Right lobe of liver (tissue), 6 donors: ENCODE data around the gene CFL2. TPM values are rescaled to one million over a fixed set of nuclear protein-coding genes. Genes with fewer than 3 reads are reported as not detected.
A peak's percentile ranks its signal among the peaks of the same experiment; 100 is the strongest.

Experiments
- ATAC-seq, 4 donors: fragments of 200-7000 bp; cut with Tn5 transposase; one replicate each; pipeline ENCODE4 v1.9.1; 2020; ENCODE audit warnings: mild to moderate bottlenecking in 4 of 4, moderate library complexity in 4 of 4
- DNase-seq, 3 donors: peaks; one replicate each; pipeline ENCODE4 v3.0.0-alpha.2; 2020
- H3K27ac ChIP-seq, 3 donors: fragments of 200-600 bp; one replicate each; pipeline ENCODE4 v1.8.0; 2022
- H3K27me3 ChIP-seq, 2 donors: fragments of 200-600 bp; one replicate each; pipeline ENCODE4 v1.8.0; 2022
- H3K36me3 ChIP-seq, 4 donors: fragments of 200-600 bp; sonication (generic) in 1 of 4; one replicate each; pipeline versions ENCODE4 v1.5.1 to v1.8.0; 2017 to 2022; ENCODE audit warnings: control low read depth in 1 of 4
- H3K4me1 ChIP-seq, 4 donors: fragments of 200-600 bp; sonication (generic) in 1 of 4; one replicate each; pipeline versions ENCODE4 v1.5.1 to v1.8.0; 2017 to 2022; ENCODE audit warnings: control low read depth in 1 of 4
- H3K4me3 ChIP-seq, 3 donors: fragments of 200-600 bp; one replicate each; pipeline ENCODE4 v1.8.0; 2022
- H3K9me3 ChIP-seq, 4 donors: fragments of 200-600 bp; sonication (generic) in 1 of 4; one replicate each; pipeline versions ENCODE4 v1.5.1 to v1.8.0; 2017 to 2022; ENCODE audit warnings: control low read depth in 1 of 4
- POLR2A ChIP-seq: fragments of 450-650 bp; IDR thresholded peaks from one replicate; pipeline ENCODE4 v1.6.1; 2017; ENCODE audit warnings: antibody characterized with exemption, mild to moderate bottlenecking
- WGBS: methylation state at CpG from one replicate; pipeline ENCODE4 v1.1.6; 2018; ENCODE audit warnings: low coverage, low lambda C conversion rate; ENCODE audit not compliant: insufficient coverage; ENCODE audit errors: missing lambda C conversion rate; 5-methylcytosine and 5-hydroxymethylcytosine counted together
- intact Hi-C, 2 donors: fragments of 100-400 bp; cut with DNase I; formaldehyde crosslinking; loops; one replicate each; pipeline versions ENCODE4 v1.11.2 to v1.14.1; 2022
- long read RNA-seq: library from polyadenylated mRNA; unstranded; transcript quantifications from one replicate; pipeline ENCODE4 v2.0.0, GENCODE V29; 2019
- total RNA-seq, 6 experiments: library from RNA; depleted of rRNA in 2 of 6; stranded (reverse); fragments of >200 nt in 2 of 6; fragmentation: NEBNext Ultra II Directional in 3 of 6; extraction: Animal tissue kit (Norgen Biotek cat#: 25700) in 3 of 6; gene quantifications; one replicate each; pipeline versions ENCODE4 v1.1.0 to v1.2.4, GENCODE V29; 2016 to 2023
- TF ChIP-seq, protein P1 (sequence below), 4 donors: fragments of 200-600 bp in 3 of 4; fragments of 450-650 bp in 1 of 4; IDR thresholded peaks; one replicate each; pipeline versions ENCODE4 v1.5.1 to v1.8.0; 2016 to 2022; ENCODE audit warnings: antibody characterized with exemption in 4 of 4, mild to moderate bottlenecking in 2 of 4
- donor health status: DM: no; HTN: yes; CAD: no.
- donor health status: DM: no; HTN: no; CAD: no.
- donor health status: DM: no; HTN: no; CAD: no.
- donor health status: DM: no; HTN: yes; CAD: no.
- donor health status: DM: no; HTN: yes; CAD: no.

Gene CFL2
- total RNA-seq = 10 to 100 TPM; 74.2 to 95.3 (median 78.3) TPM
- long read RNA-seq, full-length matches to known transcripts = 18 of 21 reads
- long read RNA-seq, partial matches to known transcripts = 2 of 21 reads
- long read RNA-seq, other reads (novel, unspliced or antisense) = 1 of 21 reads

DNA sequence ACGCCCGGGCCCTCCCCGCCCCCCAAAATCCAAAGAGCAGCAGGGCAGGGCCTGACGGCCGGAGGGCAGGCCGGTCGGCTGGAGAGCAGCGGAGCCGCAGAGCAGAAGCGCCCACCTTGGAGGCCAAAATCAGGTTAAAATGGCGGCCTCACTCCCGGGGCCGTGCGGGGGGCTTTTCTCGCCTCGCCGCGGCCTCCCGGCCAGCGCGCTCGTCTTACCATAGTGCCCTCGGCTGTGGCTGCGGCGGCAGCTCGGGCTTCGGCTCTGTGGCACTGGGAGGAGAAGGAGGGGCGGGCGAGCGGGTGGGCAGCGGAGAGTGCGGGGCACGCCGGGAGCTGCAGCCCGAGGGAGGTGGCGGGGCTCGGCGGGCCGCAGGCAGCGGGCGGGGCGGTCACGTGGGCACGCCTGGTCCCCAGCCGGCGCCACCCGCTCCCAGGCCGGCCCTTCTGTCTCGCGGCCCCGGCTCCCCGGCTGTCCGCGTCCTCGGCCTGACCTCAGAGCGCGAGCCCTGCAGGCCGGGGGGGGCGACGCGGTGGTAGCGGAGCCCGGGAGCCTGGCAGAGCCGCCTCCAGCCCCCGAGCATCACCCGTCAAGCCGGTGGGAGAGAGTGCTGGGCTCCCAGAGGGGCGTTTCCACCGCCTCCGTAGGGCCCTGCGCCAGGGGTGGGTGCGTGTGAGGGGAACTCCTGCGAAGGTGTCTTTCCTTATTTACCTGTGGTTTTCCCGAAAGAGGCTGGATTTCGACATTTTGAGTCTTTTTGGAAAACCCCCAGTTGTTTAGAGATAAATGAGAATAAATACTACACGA, at the start of gene CFL2:
TSS of gene CFL2 (minus strand) at position 274 of the 807 bp plus-strand sequence. CDS start at position 221, 53 bp downstream.
- TF ChIP-seq POLR2A = peak; percentile 82
- TF ChIP-seq, protein P1, sequence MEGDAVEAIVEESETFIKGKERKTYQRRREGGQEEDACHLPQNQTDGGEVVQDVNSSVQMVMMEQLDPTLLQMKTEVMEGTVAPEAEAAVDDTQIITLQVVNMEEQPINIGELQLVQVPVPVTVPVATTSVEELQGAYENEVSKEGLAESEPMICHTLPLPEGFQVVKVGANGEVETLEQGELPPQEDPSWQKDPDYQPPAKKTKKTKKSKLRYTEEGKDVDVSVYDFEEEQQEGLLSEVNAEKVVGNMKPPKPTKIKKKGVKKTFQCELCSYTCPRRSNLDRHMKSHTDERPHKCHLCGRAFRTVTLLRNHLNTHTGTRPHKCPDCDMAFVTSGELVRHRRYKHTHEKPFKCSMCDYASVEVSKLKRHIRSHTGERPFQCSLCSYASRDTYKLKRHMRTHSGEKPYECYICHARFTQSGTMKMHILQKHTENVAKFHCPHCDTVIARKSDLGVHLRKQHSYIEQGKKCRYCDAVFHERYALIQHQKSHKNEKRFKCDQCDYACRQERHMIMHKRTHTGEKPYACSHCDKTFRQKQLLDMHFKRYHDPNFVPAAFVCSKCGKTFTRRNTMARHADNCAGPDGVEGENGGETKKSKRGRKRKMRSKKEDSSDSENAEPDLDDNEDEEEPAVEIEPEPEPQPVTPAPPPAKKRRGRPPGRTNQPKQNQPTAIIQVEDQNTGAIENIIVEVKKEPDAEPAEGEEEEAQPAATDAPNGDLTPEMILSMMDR (IDR thresholded peaks at IDR 0.05) = no peak
- H3K36me3 ChIP-seq = peaks cover 0 to 17% (median 2%) of the 10 kb centered on the region in 4 donors
- H3K9me3 ChIP-seq = no peaks in the 10 kb centered on the region
- peaks cover 0 to 40% (median 3%) of the 10 kb centered on the region in 4 donors for H3K4me1 ChIP-seq
- intact Hi-C loops = no loop called here
- peak within 1 kb of the TSS; percentile 79 to 90 (median 79) for H3K4me3 ChIP-seq
- WGBS = under 1% methylated on average over 8 of the region's 76 CpGs
- ATAC-seq (peak; percentile 76 to 98 (median 96)), DNase-seq (peak; percentile 86 to 90 (median 90))
- peak within 1 kb of the TSS; percentile 97 to 99 (median 99) for H3K27ac ChIP-seq
- no peaks in the 10 kb centered on the region for H3K27me3 ChIP-seq

DNA sequence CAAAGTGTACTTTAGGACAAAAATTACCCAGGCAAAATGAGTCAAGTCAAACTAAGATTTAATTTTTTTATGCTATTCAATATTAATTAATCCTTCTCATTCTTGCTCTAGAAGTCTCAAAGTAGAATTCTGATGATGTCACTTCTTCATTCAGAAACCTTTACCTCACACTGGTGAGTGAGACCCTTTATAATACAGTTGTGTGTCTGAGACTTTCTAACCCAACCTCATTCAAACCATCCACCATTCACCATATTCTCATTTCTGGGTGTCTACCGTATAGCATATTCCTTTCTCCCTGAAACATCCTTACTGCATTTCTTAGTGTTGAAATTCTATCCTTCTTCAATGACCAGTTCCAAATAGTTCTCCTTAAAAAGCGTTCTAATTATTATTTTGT, 40.8 kb upstream of the CFL2 start:
- Histone ChIP-seq H3K9me3 (no peaks in the 10 kb centered on the region), H3K27ac (no peak overlapping the region), H3K4me3 (no peak overlapping the region), H3K4me1 (peaks cover 0 to 14% (median 0%) of the 10 kb centered on the region in 4 donors), H3K27me3 (no peaks in the 10 kb centered on the region), H3K36me3 (peaks cover 0 to 3% (median 0%) of the 10 kb centered on the region in 4 donors)
- intact Hi-C loops = no loop called here
- no peak for DNase-seq
- ATAC-seq = no peak
- 89% methylated on average over 2 of the region's 2 CpGs for WGBS
- TF ChIP-seq, protein P1 (IDR thresholded peaks at IDR 0.05) = no peak
- TF ChIP-seq POLR2A = no peak

DNA sequence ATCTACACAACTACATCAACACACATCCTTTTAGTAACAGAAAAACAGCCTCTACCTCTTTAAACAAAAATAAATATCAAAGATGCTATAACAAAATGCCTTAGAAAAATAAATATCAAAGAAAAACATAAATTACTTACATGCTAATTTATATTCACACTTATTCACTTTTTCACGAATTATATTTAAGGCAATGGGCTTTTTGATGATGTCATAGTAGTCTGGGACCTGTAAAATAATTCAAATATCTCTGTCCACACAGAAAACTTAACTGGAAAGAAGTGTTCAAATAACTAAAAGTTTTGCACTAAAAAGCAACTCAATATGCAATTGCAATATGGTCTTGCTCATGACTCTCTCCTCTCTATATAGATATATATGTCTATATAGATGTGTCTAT, 40.3 kb upstream of the CFL2 start:
- no peak for DNase-seq
- no peak for ATAC-seq
- Histone ChIP-seq H3K4me3 (no peak overlapping the region), H3K27me3 (no peaks in the 10 kb centered on the region), H3K36me3 (peaks cover 0 to 3% (median 0%) of the 10 kb centered on the region in 4 donors), H3K4me1 (peaks cover 0 to 12% (median 0%) of the 10 kb centered on the region in 4 donors), H3K9me3 (no peaks in the 10 kb centered on the region), H3K27ac (no peak overlapping the region)
- 90% methylated on average over 1 of the region's 1 CpG for WGBS
- TF ChIP-seq POLR2A = no peak
- TF ChIP-seq, protein P1 (IDR thresholded peaks at IDR 0.05) = no peak
- intact Hi-C loops = no loop called here

DNA sequence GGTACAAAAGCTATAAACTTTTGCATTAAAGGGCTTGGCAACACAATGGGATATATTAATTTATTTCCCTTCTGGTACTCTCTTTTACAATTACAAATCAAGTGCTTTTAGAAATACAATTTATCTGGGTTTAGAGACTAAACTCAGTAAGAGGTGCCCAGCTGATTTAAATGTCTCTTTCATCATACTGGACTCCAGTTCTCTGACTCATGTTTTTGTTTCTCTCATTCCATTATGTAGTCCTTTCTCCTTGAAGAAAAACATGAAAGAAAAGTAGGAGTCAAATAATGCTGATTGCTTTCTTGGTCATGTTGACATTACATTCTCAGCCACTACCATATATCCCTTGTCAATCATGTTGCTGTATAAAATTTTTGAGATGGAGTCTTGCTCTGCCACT, 36.3 kb upstream of the CFL2 start:
- TF ChIP-seq POLR2A = no peak
- TF ChIP-seq, protein P1 (IDR thresholded peaks at IDR 0.05) = no peak
- Histone ChIP-seq H3K4me3 (no peak overlapping the region), H3K27me3 (no peaks in the 10 kb centered on the region), H3K9me3 (no peaks in the 10 kb centered on the region), H3K4me1 (no peaks in the 10 kb centered on the region), H3K27ac (peak overlapping the region in 1 of 3 donors; percentile 53), H3K36me3 (peaks cover 0 to 3% (median 0%) of the 10 kb centered on the region in 4 donors)
- intact Hi-C loops = no loop called here
- DNase-seq (no peak), ATAC-seq (peak in 2 of 4 donors; percentile 37 to 61)
